Gastroesophageal sphincter (tissue), 3 donors: ENCODE measurements around the gene ELOA.

Experiments
- CTCF ChIP-seq, 4 experiments: fragments of 200-600 bp in 2 of 4; fragments of 450-650 bp in 2 of 4; sonication (generic) in 1 of 4; IDR thresholded peaks; one replicate each; pipeline ENCODE4 v1.5.1; 2017 to 2019; ENCODE audit warnings: antibody characterized with exemption in 4 of 4, mild to moderate bottlenecking in 2 of 4, moderate library complexity in 2 of 4
- POLR2A ChIP-seq, 2 donors: fragments of 450-650 bp; IDR thresholded peaks; one replicate each; pipeline ENCODE4 v1.6.1; 2017; ENCODE audit warnings: antibody characterized with exemption in 2 of 2, mild to moderate bottlenecking in 2 of 2, moderate library complexity in 1 of 2
- POLR2AphosphoS5 ChIP-seq: sonication (generic); formaldehyde crosslinking; IDR thresholded peaks from one replicate; pipeline ENCODE4 v1.6.1; 2017; ENCODE audit warnings: antibody characterized with exemption

- TF ChIP-seq CTCF (IDR thresholded peaks at IDR 0.05): no peak
- TF ChIP-seq POLR2A (IDR thresholded peaks at IDR 0.05): no peak
- no peak for TF ChIP-seq POLR2AphosphoS5
These were observed 54.5 kb downstream of the ELOA start for GRCh38 chr1:23797478-23798448.
